Activated CD8-positive, alpha-beta memory T cell treated with anti-CD3 and anti-CD28 coated beads for 48 hours (primary cell): ENCODE results near the gene USP24.

Experiments used
- DNase-seq, 3 experiments: peaks; one replicate each; pipeline ENCODE4 v3.0.0-alpha.2; 2020; ENCODE audit warnings: low read depth in 2 of 3, low spot score in 2 of 3

The USP24 gene

GRCh38 chr1:55159571-55159970, 55.6 kb downstream of the USP24 start:
- DNase-seq = no peak

GRCh38 chr1:55156608-55157007, 58.6 kb downstream of the USP24 start:
- no peak for DNase-seq

- no peak for DNase-seq
Measured at GRCh38 chr1:55156093-55156492, 59.1 kb downstream of the USP24 start.

- DNase-seq = no peak
Measured at GRCh38 chr1:55155522-55155921, 59.6 kb downstream of the USP24 start.

GRCh38 chr1:55154616-55155015, 60.5 kb downstream of the USP24 start:
- DNase-seq = no peak

GRCh38 chr1:55153031-55153430, 62.1 kb downstream of the USP24 start:
- DNase-seq = no peak

GRCh38 chr1:55150880-55151588, 64.1 kb downstream of the USP24 start:
- no peak for DNase-seq

GRCh38 chr1:55148676-55149075, 66.5 kb downstream of the USP24 start:
- no peak for DNase-seq

- DNase-seq = no peak
Measured at GRCh38 chr1:55147524-55147923, 67.6 kb downstream of the USP24 start.

- DNase-seq = no peak
Measured at GRCh38 chr1:55146781-55147180, 68.4 kb downstream of the USP24 start.

- DNase-seq = no peak
Measured at GRCh38 chr1:55144886-55145285, 70.3 kb downstream of the USP24 start.

GRCh38 chr1:55143684-55144083, 71.5 kb downstream of the USP24 start:
- DNase-seq = no peak

- DNase-seq = no peak
Measured at GRCh38 chr1:55141295-55141893, 73.8 kb downstream of the USP24 start.

- DNase-seq = peak in 1 of 3 experiments; percentile 32
Measured at GRCh38 chr1:55140546-55140983, 74.6 kb downstream of the USP24 start.

GRCh38 chr1:55140137-55140536, 75.0 kb downstream of the USP24 start:
- no peak for DNase-seq

GRCh38 chr1:55138823-55139222, 76.3 kb downstream of the USP24 start:
- no peak for DNase-seq

GRCh38 chr1:55134152-55134808, 80.9 kb downstream of the USP24 start:
- DNase-seq = no peak

- no peak for DNase-seq
Measured at GRCh38 chr1:55131801-55132200, 83.4 kb downstream of the USP24 start.

GRCh38 chr1:55131218-55131617, 83.9 kb downstream of the USP24 start:
- no peak for DNase-seq

GRCh38 chr1:55129194-55129728, 85.9 kb downstream of the USP24 start:
- no peak for DNase-seq

- no peak for DNase-seq
Measured at GRCh38 chr1:55128418-55128995, 86.7 kb downstream of the USP24 start.

GRCh38 chr1:55127827-55128343, 87.3 kb downstream of the USP24 start:
- DNase-seq = no peak
